VCaP (cell line): ENCODE results near the gene IL17RD.

Experiments used
- H3K27ac ChIP-seq: fragments of 450-650 bp; 2 replicates; pipeline ENCODE4 v1.5.1; 2017
- CTCF ChIP-seq: fragments of 450-650 bp; conservative IDR thresholded peaks from 2 replicates; pipeline ENCODE4 v1.5.1; 2017; ENCODE audit warnings: mild to moderate bottlenecking, moderate library complexity

IL17RD gene

GRCh38 chr3:57140894-57141293 is 24.3 kb downstream of the IL17RD start:
- TF ChIP-seq CTCF = no peak
- H3K27ac ChIP-seq = no peak overlapping the region

GRCh38 chr3:57135964-57136719 is 29.0 kb downstream of the IL17RD start:
- TF ChIP-seq CTCF = no peak
- no peak overlapping the region for H3K27ac ChIP-seq

GRCh38 chr3:57133157-57133556 is 32.0 kb downstream of the IL17RD start:
- no peak overlapping the region for H3K27ac ChIP-seq

GRCh38 chr3:57132674-57133073 is 32.5 kb downstream of the IL17RD start:
- no peak for TF ChIP-seq CTCF
- H3K27ac ChIP-seq = no peak overlapping the region

More at GRCh38 chr3:57133157-57133556, 32.0 kb downstream of the IL17RD start:
- TF ChIP-seq CTCF = no peak

- TF ChIP-seq CTCF = no peak
- no peak overlapping the region for H3K27ac ChIP-seq
Observed at GRCh38 chr3:57131210-57131588, 34.0 kb downstream of the IL17RD start.

- H3K27ac ChIP-seq = no peak overlapping the region
Observed at GRCh38 chr3:57130571-57131209, 34.5 kb downstream of the IL17RD start.

More at GRCh38 chr3:57130571-57131209, 34.5 kb downstream of the IL17RD start:
- no peak for TF ChIP-seq CTCF
